MM.1S (cell line): ENCODE results near the gene PCOLCE2.

Source experiments
- DNase-seq: peaks from one replicate; pipeline ENCODE4 v3.0.0-alpha.2; 2015
- H2AFZ ChIP-seq: fragments of 300-600 bp; sonication (generic); 2 replicates; pipeline ENCODE4 v1.6.0; 2016; ENCODE audit warnings: antibody characterized with exemption, low read length
- H3F3A ChIP-seq: fragments of 300-600 bp; sonication (generic); 2 replicates; pipeline ENCODE4 v1.6.1; 2016; ENCODE audit warnings: mild to moderate bottlenecking, antibody characterized with exemption, low read length, moderate library complexity, mixed read lengths; ENCODE audit not compliant: insufficient read depth
- H3K27ac ChIP-seq: fragments of 300-600 bp; sonication (generic); 2 replicates; pipeline ENCODE4 v1.5.1; 2016; ENCODE audit warnings: mild to moderate bottlenecking, low read length
- H3K27me3 ChIP-seq: fragments of 300-600 bp; sonication (generic); replicated peaks from 2 replicates; pipeline ENCODE4 v1.6.0; 2016; ENCODE audit warnings: low read length; ENCODE audit not compliant: insufficient read depth
- H3K36me3 ChIP-seq: fragments of 300-600 bp; sonication (generic); replicated peaks from 2 replicates; pipeline ENCODE4 v1.6.1; 2016; ENCODE audit warnings: mild to moderate bottlenecking, low read length, mixed read lengths; ENCODE audit not compliant: insufficient read depth
- H3K4me1 ChIP-seq: fragments of 300-600 bp; sonication (generic); 2 replicates; pipeline ENCODE4 v1.6.1; 2016; ENCODE audit warnings: low read length, mixed read lengths
- H3K4me2 ChIP-seq: fragments of 300-600 bp; sonication (generic); 2 replicates; pipeline ENCODE4 v1.6.0; 2016; ENCODE audit warnings: low read depth, low read length
- H3K4me3 ChIP-seq: fragments of 300-600 bp; sonication (generic); 2 replicates; pipeline ENCODE4 v1.5.1; 2016; ENCODE audit warnings: low read length, mixed read lengths
- H3K79me2 ChIP-seq: fragments of 300-600 bp; sonication (generic); 2 replicates; pipeline ENCODE4 v1.6.1; 2016; ENCODE audit warnings: mixed run types, low read length, mixed read lengths
- H3K9ac ChIP-seq: fragments of 300-600 bp; sonication (generic); 2 replicates; pipeline ENCODE4 v1.6.1; 2016; ENCODE audit warnings: low read length, mixed read lengths
- H3K9me2 ChIP-seq: fragments of 300-600 bp; sonication (generic); replicated peaks from 2 replicates; pipeline ENCODE4 v1.6.1; 2016; ENCODE audit warnings: mild to moderate bottlenecking, low read length, mixed read lengths; ENCODE audit not compliant: insufficient read depth
- H3K9me3 ChIP-seq: fragments of 300-600 bp; sonication (generic); replicated peaks from 2 replicates; pipeline ENCODE4 v1.6.1; 2016; ENCODE audit warnings: mild to moderate bottlenecking, low read length, mixed read lengths; ENCODE audit not compliant: insufficient read depth
- H4K20me1 ChIP-seq: fragments of 300-600 bp; sonication (generic); 2 replicates; pipeline ENCODE4 v1.6.1; 2016; ENCODE audit warnings: mild to moderate bottlenecking, low read length, moderate library complexity, mixed read lengths; ENCODE audit not compliant: insufficient read depth
- CTCF ChIP-seq: fragments of 300-600 bp; sonication (generic); IDR thresholded peaks from 2 replicates; pipeline ENCODE4 v1.5.1; 2016; ENCODE audit warnings: antibody characterized with exemption, low read length, mixed read lengths
- EZH2 ChIP-seq: fragments of 300-600 bp; sonication (generic); optimal IDR thresholded peaks from 2 replicates; pipeline ENCODE3; 2017; ENCODE audit warnings: low read depth, mild to moderate bottlenecking, antibody characterized with exemption, low read length, mixed read lengths
- EZH2phosphoT487 ChIP-seq: fragments of 300-600 bp; sonication (generic); IDR thresholded peaks from 2 replicates; pipeline ENCODE4 v1.6.1; 2018; ENCODE audit warnings: antibody characterized with exemption, low read length

Gene PCOLCE2

GRCh38 chr3:142929890-142930289 lies 41.0 kb upstream of the PCOLCE2 start:
- Histone ChIP-seq H3K27ac (no peak overlapping the region), H4K20me1 (no peaks in the 10 kb centered on the region), H3K9me2 (no peaks in the 10 kb centered on the region), H3F3A (no peaks in the 10 kb centered on the region), H3K4me3 (no peak overlapping the region), H3K9me3 (no peaks in the 10 kb centered on the region), H3K4me1 (0 out of 2 replicates have a peak, but pooled peaks cover 6% of the 10 kb centered on the region), H3K79me2 (no peaks in the 10 kb centered on the region), H3K4me2 (no peak overlapping the region), H3K9ac (no peak overlapping the region), H3K27me3 (no peaks in the 10 kb centered on the region), H2AFZ (no peak overlapping the region), H3K36me3 (no peaks in the 10 kb centered on the region)
- no peak for TF ChIP-seq CTCF
- no peak for TF ChIP-seq EZH2phosphoT487
- no peak for TF ChIP-seq EZH2
- DNase-seq = no peak

- Histone ChIP-seq H4K20me1 (no peaks in the 10 kb centered on the region), H3F3A (no peaks in the 10 kb centered on the region), H3K4me3 (no peak overlapping the region), H3K4me1 (0 out of 2 replicates have a peak, but pooled peaks cover 6% of the 10 kb centered on the region), H3K9ac (no peak overlapping the region), H3K4me2 (no peak overlapping the region), H3K27me3 (no peaks in the 10 kb centered on the region), H3K27ac (no peak overlapping the region), H3K9me2 (no peaks in the 10 kb centered on the region), H3K36me3 (no peaks in the 10 kb centered on the region), H3K9me3 (no peaks in the 10 kb centered on the region), H2AFZ (no peak overlapping the region), H3K79me2 (no peaks in the 10 kb centered on the region)
- TF ChIP-seq EZH2phosphoT487 (no peak), EZH2 (no peak), CTCF (peak; percentile 78)
- DNase-seq = peak; percentile 81
Measured at GRCh38 chr3:142929109-142929508, 40.2 kb upstream of the PCOLCE2 start.

- DNase-seq = no peak
- H2AFZ ChIP-seq = no peak overlapping the region
- H3K4me2 ChIP-seq = no peak overlapping the region
- TF ChIP-seq EZH2 (no peak), CTCF (no peak), EZH2phosphoT487 (no peak)
- no peaks in the 10 kb centered on the region for H3K27me3 ChIP-seq
- no peaks in the 10 kb centered on the region for H3F3A ChIP-seq
- no peaks in the 10 kb centered on the region for H3K79me2 ChIP-seq
- H3K4me3 ChIP-seq = no peak overlapping the region
- no peaks in the 10 kb centered on the region for H3K4me1 ChIP-seq
- H4K20me1 ChIP-seq = no peaks in the 10 kb centered on the region
- H3K27ac ChIP-seq = no peak overlapping the region
- H3K9me2 ChIP-seq = no peaks in the 10 kb centered on the region
- no peaks in the 10 kb centered on the region for H3K9me3 ChIP-seq
- no peak overlapping the region for H3K9ac ChIP-seq
- no peaks in the 10 kb centered on the region for H3K36me3 ChIP-seq
Measured at GRCh38 chr3:142926368-142926944, 37.6 kb upstream of the PCOLCE2 start.
